GM18498 (cell line): ENCODE measurements around the gene TAOK3.
"Not testable (repeated sequence)": the region's sequence is repeated elsewhere in the genome, so short reads cannot be mapped to it uniquely, and the experiment has no call there.

Experiments used
- ATAC-seq: cut with Tn5 transposase; IDR thresholded peaks from one replicate; pipeline ENCODE4 v1.9.1; 2021; ENCODE audit warnings: mild to moderate bottlenecking, moderate library complexity; ENCODE audit not compliant: unreplicated experiment

TAOK3 gene

DNA sequence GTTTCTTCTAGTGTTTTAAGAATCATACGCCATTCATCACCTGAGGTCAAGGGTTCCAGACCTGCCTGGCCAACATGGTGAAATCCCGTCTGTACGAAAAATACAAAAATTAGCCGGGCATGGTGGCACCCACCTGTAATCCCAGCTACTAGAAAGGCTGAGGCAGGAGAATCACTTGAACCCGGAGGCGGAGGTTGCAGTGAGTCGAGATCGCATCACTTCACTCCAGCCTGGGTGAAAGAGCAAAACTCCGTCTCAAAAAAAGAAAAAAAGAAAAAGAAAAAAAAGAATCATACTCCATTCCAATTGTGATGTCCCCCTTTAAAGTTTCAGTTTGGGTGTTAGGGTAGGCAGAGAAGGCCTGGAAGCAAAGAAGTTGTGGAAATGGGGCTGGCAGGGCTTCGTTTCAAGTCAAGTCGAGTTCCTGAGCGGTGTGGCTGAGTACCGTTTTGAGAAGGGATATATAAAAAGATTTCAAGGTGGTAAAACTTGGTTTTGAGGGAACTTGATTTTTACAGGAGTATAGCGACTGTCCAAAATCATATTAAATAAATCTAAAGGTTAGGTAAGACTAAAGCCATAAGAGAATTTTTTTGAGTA is 1.5 kb upstream of the TAOK3 start:
- ATAC-seq: no peak

DNA sequence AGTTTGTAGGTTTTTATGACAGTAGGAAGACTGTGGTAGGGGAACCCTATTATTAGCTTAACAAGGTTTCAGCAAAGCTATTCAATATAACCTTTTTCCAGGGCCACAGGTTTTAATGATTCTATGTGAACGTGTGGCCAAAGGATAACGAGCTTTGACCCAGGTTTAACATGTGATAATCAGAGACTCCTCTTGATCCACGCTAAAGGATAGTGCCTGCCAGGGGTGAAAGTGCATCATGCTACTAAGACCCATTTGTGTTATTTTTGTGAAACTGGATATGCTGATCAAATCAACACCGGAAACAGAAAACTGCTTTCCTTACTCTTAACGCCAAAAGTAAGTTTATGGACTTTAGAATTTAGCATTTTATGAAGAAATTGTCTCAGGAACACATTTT is 909 bp upstream of the TAOK3 start:
- ATAC-seq: no peak

DNA sequence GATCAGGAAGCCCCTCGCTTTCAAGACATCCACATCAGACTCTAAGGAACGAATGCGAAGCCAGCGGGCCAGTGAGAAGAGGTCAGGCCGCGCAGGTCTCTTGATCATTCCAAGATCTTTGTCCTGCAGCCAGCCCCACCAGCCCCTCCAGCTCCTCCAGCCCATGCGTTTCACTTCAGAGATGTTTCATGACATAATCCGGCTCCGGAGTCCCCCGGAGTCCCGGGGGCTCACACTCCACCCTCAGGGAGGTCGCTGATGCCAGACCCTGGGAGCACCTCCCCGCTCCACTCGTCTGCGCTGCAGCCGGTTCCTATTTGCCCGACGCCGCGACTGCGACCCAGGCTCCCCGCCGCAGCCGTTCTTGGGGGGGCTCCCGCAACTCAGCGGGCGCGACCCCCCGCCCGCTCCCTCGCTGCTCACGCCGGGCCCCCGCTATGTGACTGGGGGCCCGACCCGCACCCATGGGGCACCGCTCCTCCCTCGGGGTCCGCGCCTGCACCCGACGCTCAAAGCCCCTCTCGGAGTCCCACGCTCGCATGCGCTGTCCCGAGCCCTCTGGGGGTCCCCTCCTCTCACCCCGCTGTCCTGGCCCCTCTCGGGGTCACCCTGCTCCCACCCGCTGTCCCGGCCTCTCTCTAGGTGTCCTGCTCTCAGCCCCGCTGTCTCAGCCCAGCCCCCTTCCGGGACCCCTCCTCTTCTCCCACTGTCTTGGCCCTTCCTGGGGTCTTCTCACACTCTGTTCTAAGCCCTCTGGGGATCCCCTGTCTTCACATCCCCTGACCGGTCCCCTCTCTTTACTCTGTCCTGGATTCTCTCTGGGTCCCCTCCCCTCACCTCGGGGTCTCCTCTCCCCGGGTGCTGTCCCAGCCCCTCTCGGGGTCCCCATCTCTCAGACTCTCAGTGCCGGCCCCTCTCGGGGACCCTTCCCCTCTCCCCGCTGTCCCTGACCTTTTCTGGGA is 1.1 kb downstream of the TAOK3 start:
- ATAC-seq: no peak

DNA sequence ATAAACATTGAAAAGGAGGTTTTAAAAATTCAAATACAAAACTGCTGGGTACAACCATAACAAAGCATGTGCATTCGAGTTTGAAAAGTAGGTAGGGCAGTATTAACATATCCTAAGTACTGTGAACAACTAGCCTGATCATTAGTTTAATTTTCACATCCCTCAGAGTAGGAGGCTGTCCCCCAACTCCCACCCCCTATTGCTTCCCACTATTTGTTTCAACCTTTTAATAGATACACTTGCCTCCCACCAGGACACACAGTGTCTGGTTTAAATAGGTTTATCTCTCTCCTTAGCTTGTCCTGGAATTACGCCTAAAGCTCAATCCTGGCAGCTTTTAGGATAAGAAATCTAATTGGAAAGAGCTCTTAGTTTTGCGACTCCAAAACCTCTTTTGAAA is 2.1 kb downstream of the TAOK3 start:
- ATAC-seq: no peak

DNA sequence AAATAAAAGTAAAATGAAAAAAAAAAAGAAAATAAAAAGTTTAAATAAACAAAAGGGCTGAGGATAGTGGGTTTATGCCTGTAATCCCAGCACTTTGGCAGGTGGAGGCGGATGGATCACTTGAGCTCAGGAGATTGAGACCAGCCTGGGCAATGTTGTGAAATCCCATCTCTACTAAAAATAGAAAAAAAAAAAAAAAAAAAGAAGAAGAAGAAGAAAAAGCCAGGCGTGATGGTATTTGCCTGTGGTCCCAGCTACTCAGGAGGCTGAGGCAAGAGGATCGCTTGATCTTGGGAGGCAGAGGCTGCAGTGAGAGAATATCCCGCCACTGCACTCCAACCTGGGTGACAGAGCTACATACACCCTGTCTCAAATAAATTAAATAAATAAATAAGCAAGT is 3.9 kb downstream of the TAOK3 start:
- ATAC-seq: no peak

DNA sequence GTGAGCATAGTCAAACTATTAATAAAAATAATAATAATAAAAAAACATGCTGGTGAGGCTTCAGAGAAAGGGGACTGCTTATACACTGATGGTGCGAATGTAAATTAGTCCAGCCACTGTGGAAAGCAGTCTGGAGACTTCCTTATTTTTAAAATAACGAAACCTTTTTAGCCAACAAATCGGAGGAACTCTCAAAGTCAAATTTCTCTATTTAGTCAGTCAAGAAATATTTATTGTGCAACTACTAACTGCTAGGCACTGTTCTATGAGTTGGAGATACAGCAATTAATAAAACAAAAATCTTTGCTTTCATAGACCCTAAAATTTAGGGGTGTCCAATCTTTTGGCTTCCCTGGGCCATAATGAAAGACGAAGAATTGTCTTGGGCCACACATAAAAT is 10.8 kb downstream of the TAOK3 start:
- ATAC-seq: no peak

DNA sequence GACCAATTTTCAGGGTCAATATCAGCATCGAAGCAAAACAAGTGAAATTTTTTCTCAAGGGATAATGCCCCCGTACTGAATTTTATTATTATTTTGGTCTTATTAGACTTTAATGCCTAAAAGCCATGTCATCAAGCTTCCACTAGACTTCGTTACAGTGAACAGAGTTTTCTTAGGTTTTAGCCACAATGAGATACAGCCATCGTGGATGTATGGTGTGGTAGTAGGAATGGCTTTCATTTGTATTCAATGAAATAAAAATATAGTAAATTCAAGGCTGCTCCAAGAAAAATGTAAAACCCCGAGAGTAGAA is 11.7 kb downstream of the TAOK3 start:
- no peak for ATAC-seq

DNA sequence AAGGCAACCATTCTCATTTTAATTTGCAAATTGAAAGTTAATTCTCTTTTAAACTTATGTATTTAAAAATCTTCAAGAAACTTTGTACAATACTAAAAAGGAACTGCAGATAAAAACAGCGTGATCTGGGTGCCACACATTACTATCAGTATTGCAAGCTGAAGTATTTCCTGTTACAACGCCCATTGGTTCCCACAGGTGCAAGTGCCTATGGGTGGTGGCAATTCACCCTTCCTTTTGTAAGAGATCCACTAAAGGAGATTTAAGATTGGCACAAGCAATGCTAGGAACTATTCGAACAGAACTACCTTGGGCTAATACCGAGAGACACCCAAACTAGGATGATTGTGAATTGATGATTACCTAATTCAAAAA is 13.2 kb downstream of the TAOK3 start:
- peak; percentile 59 for ATAC-seq

DNA sequence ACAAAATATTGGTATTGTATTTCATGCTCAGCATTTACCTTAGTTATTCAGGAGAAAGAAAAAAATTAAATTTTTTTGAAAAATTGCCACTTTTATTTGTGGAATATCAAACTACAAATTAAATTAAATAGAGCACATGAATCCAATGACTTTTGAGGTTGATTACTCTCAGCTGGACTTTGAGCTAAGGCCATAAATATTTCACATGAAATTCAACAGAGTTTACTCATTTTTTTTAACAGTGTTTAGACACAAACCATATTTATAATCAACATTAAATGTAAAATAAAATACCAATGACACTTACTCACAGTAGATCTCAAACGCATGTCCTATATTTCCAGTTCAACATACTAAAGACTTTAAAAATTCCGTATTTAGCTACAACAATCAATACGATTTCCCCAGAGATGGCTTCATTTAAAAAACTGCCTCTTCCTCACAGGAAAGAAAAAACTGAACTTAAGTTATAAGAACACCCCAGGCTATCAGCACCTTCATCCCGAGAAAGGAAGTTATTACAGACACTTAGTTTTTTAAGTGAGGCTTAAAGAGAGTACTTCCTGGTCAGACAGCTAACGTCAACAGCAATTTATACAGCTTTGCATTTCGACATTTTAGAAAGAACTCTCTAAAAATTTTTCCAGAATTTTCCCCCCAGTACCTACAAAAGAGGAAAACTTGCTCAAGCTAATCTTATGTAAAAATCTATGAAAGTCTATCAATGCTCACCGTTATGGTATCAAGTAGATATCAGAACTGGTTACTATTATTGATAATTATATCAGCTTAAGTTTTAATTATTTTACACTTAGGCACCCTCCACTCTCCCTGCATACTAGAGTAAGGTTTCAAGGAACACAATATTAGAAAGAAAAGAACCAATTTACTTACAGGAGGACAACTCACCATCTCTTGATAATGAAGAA is 13.8 kb downstream of the TAOK3 start:
- ATAC-seq: no peak

DNA sequence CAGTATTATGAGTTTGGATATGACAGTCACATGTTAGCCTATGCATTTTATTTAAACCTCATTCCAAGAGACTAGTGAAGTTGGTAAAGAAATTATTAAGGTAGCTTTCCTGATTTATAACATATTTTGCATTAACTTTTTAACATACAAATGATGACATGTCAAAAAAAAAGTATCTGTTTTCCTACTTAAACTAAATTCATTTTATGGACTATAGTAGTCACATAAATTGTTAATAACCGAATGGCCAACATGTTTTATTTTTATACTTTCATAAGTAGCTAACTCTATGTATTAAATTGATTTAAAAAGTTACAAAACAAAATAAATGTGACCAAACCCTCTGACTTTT is 14.7 kb downstream of the TAOK3 start:
- no peak for ATAC-seq

DNA sequence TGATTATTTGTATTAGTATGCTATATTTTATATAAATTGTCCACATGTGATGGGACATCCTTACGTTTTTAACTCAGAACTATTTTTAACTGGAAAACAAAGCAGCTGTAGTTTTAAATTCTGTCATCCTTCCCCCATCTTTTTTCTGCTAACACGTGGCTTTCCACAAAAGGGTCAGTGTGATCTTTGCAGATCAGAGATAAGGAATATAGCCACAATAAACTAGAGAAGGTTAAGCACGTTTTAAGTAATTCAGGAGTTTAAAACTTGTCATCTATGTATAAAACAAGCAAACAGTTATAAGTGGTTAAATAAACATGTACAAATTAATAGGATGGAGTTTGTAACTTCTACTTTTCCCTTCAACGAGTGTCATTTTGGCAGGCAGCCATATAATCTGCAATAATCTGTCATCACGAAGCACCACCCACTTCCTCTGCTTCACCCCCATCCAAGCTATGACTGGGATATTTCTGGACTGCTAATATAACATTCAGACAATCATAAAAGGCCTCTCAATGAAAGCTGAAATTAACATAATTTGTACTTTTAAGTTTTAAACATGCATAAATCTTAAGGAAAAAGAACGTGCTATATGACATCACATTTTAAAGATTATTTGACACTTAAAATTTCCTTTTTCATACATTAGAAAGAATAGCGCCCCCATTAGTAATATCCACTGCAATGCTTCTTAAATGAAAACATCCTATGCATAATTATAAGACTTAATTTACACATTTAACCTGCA is 15.3 kb downstream of the TAOK3 start:
- peak; percentile 68 for ATAC-seq

DNA sequence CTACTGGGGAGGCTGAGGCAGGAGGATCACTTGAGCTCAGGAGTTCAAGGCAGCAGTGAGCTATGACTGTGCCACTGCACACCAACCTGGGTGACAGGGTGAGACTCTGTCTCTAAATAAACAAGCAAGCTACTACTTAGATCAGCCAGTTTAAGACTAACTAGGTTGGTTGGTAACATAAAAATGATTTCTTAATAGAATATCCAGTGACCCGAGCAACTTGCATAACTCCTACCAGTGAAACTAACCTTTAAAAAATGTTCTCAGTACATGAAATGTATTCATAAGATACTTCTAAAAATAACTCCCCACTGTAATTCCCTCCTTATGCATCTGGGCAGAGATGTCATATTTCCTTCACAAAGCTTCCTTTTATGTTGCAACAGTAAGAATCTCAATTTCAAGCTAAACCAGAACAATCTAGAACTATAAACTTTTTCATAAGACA is 15.9 kb downstream of the TAOK3 start:
- ATAC-seq: no peak

DNA sequence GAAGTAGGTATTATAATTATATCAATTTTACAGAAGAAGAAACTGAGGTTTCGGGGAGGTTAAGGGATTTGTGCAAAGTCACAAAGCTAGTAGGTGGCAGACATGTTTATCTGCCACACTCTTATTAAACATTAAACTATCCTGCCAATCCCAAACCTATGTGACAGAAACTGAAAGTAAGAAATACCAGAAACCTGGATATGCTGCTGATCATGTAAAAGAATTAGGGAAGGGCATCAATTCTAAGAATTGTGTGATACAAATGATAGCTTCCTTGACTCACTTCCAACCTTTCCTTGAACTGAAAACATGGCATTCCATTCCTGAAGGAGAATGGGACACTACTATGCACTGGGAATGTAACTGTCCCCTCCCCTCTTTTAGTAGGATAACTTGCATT is 16.9 kb downstream of the TAOK3 start:
- no peak for ATAC-seq

DNA sequence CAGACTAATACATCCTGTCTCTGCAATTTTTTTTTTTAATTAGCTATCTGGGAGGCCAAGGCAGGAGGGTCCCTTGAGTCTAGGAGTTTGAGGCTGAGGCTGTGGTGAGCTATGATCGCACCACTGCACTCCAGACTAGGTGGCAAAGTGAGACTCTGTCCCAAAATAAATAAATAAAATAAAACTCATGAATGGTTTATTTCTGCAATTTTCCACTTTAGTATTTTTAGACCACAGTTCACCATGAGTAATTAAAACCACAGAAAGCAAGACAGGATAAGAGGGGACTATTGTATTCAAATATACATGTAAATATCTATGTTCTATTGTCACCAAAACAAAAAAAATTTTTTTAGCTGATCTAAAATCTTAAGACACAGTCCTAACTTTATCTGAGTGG is 17.8 kb downstream of the TAOK3 start:
- no peak for ATAC-seq

DNA sequence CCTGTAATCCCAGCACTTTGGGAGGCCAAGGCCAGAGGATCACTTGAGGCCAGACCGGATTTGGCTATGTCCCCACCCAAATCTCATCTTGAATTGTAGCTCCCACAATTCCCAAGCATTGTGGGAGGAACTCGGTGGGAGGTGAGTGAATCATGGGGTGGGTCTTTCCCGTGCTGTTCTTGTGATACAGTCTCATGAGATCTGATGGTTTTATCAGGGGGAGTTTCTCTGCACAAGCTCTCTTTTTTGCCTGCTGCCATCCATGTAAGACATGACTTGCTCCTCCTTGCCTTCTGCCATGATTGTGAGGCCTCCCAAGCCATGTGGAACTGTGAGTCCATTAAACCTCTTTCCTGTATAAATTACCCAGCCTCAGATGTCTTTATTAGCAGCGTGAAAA is 18.2 kb downstream of the TAOK3 start:
- not testable (repeated sequence) for ATAC-seq

DNA sequence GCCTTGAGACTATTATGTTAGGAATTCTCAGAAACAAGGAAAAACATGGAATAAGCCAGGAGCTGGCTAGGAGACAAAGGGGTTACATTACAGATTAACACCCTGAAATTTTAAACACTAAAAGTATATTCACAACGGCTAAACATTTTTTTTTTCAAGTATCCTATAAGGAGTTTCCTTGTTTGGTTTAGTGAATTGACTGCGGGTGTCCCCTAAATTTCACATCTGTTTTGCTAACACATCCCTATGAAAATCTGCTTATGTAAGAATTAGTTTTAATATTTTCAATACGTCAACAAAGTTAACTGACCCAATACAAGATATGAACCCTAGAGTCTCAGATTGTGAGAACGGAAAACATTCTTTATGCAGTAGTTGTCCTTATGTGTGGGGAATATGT is 19.0 kb downstream of the TAOK3 start:
- ATAC-seq: no peak

DNA sequence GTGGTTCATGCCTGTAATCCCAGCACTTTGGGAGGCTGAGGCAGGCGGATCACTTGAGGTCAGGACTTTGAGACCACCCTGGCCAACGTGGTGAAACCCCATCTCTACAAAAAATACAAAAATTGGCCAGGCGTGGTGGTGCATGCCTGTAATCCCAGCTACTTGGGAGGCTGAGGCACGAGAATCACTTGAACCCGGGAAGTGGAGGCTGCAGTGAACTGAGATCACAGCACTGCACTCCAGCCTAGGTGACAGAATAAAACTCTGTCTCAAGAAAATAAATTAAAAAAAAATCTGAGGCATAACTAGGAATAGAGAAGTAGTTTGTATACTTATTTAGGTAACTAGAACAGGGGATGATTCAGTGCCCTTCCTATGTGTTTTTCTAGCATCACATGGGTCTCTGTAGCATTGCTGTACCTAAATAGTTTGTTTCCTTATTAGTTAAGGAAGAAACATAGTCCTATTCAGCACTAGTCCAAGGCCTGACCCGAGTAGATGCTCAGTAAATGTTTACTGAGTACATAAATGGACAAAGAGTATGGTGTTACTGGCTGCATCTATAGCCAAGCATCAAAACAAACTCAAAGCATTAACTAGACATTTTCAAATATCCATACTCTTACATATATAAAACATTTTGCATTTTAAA is 21.7 kb downstream of the TAOK3 start:
- ATAC-seq: no peak

DNA sequence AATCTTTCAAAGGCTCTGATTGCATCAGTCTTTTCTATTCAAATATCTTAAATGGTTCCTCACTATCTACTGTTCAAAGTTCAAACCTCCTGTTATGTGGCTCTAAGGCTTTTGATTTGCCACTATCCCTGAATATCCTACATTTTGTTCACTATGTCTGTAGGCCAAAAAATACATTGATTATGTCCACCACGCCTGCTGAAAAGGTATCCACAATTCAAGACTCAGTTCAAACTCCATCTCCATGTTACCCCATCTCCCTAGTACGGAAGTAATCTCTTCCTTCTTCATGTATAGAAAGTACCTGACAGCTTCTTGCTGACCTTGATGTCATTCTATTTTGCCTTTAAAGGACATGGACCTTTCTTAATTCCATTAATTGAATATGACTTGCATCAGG is 24.8 kb downstream of the TAOK3 start:
- ATAC-seq: no peak

DNA sequence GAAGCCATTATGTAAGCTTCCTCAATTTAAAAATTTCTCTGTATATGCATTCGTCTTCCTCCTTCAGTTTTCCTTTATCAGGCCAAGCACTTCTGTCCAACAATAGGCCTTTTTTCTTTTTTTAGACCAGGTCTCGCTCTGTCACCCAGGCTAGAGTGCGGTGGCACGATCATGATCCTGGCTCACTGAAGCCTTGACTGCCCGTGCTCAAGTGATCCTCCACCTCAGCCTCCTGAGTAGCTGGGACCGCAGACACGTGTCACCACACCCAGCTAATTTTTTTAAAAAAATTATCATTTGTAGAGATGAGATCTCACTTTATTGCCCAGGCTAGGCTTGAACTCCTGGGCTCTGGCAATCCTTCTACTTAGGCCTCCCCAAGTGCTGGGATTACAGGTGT is 25.8 kb downstream of the TAOK3 start:
- ATAC-seq: peak; percentile 78

DNA sequence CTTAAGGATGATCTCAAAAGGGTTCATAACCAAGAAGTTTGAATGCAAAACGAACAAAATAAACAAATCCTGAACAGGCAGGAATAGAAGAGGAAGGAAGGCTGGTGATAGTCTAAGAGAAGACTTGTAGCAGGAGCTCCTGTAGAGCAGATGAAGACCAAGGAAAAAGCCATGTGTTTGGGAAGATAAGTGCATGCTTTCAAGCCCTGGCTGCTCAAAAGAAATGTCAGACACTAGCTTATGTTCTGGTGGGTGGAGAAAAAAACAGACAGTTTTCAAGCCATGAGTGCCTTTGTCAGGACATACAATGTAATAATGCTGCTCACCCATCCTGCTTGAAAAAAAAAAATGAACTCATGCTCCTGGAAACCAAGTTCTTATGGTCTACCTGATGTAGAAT is 27.4 kb downstream of the TAOK3 start:
- ATAC-seq: no peak
